22Rv1 (cell line): ENCODE results near the gene SMOC2.

Source experiments
- CTCF ChIP-seq: fragments of 450-650 bp; IDR thresholded peaks from 2 replicates; pipeline ENCODE4 v1.5.1; 2017; ENCODE audit warnings: mild to moderate bottlenecking
- ZFX ChIP-seq: fragments of 450-650 bp; IDR thresholded peaks from 2 replicates; pipeline ENCODE4 v1.6.1; 2017; ENCODE audit warnings: antibody characterized with exemption, borderline replicate concordance

DNA sequence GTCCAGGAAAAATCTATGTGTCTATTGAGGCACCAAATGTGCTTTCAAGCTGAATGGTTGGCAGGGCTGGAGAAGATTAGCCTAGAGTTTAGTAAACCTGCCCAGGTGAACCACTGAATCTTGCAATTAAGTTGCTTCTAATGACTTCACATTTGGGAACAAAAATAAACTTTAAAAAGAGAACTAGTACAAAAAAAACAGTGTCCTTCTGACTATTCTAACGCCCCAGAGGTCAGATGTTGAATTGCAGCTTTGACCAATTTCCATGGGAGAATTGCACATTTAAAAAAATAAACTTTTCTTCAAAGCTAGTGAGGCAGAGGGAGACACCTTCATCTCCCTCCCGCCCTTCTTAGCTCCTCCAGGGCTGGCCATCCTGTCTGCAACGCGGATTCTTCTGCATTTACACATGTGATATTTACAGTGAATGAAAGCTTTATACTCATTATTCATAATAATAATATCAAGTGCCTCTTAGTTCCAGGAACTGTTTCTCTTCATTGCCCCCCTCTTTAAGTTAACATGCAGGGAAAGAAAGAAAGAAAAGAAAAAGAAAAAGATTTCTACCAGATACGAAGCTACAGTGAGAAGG is 270.2 kb downstream of the SMOC2 start:
- no peak for TF ChIP-seq CTCF
- no peak for TF ChIP-seq ZFX
